Muscle layer of duodenum (tissue), 2 donors: ENCODE results near the gene KCTD2.

Source experiments
- H3K27ac ChIP-seq: one replicate; pipeline ENCODE4 v1.7.0; 2013; ENCODE audit warnings: mild to moderate bottlenecking, low read length
- H3K27me3 ChIP-seq: one replicate; pipeline ENCODE4 v1.7.0; 2013; ENCODE audit warnings: low read depth, mild to moderate bottlenecking, control low read depth, low read length
- H3K36me3 ChIP-seq, 2 donors: one replicate each; pipeline ENCODE4 v1.7.0; 2013; ENCODE audit warnings: low read length in 2 of 2, control low read depth in 1 of 2, mild to moderate bottlenecking in 1 of 2; ENCODE audit not compliant: insufficient read depth in 2 of 2, control insufficient read depth in 1 of 2
- H3K4me1 ChIP-seq, 2 donors: one replicate each; pipeline ENCODE4 v1.7.0; 2013; ENCODE audit warnings: low read length in 2 of 2, mild to moderate bottlenecking in 2 of 2, control low read depth in 1 of 2, moderate library complexity in 1 of 2; ENCODE audit not compliant: insufficient read depth in 2 of 2, control insufficient read depth in 1 of 2
- H3K4me3 ChIP-seq, 2 donors: one replicate each; pipeline ENCODE4 v1.7.0; 2013; ENCODE audit warnings: low read length in 2 of 2, low read depth in 1 of 2, mild to moderate bottlenecking in 1 of 2
- H3K9me3 ChIP-seq, 2 donors: one replicate each; pipeline ENCODE4 v1.7.0; 2013; ENCODE audit warnings: low read length in 2 of 2, control low read depth in 1 of 2, mild to moderate bottlenecking in 1 of 2; ENCODE audit not compliant: control insufficient read depth in 1 of 2
- donor health status: healthy.

Gene KCTD2

DNA sequence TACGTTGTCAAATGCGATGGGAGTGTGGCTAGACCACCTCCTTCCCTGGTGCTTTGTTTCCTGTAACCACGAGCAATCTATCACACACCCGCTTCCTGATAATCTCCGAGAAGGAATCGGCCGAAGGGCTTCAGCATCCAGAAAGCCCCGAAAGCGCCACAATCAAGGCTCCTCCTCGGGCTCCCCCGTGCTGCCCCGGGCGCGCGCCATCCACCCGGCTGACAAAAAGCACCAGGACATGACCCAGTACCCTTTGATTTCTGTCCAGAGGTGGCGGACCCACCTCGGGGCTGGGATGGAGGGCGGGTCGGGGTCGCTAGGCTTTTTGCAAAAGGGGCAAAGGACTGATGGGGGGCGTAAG, 62.0 kb downstream of the KCTD2 start:
- H3K4me1 ChIP-seq = peaks cover 0 to 23% of the 10 kb centered on the region in 2 donors
- no peaks in the 10 kb centered on the region for H3K27me3 ChIP-seq
- H3K27ac ChIP-seq = no peak overlapping the region
- peak overlapping the region; percentile 69 to 77 for H3K4me3 ChIP-seq
- H3K9me3 ChIP-seq = no peaks in the 10 kb centered on the region
- no peaks in the 10 kb centered on the region for H3K36me3 ChIP-seq

DNA sequence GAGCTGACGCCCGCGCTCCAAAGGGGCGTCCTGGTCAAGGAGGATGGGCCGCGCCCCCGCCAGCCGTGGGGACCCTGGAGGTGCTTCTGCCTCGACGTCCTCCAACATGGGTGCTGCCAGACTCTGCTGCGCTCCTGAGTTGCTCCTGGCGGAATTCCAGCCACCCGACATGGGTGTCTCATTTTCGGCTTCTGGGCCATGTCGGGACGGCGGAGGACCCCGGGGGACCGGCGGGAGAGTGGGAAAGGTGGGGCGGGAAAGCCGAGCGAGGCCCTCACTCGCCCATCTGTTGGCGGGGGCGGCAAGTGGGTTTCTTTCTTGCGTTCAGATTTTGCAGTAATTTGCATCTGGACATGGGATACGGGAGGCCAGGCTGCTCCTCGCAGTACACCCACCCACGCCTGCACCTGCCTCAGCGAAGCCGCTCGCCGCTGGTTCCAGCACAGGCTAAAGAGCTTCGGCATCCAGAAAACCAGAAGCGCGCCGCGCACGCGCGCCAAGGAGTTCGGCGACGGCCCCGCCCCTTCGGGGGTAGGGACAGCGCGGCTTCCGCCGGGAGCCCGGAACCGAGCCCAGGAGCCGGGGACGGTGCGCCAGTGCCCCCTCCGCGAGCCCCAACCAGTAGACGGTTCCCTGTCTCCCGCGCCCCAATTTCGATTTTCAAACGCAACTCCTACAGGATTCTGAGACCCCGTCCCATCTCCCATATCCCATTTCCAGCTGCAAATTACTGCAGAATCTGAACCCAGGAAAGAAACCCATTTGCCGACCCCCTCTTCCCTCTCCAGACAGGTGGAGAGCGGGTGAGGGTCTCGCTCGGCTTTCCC, 62.6 kb downstream of the KCTD2 start, which contains the start of gene ARMC7:
ARMC7 (plus strand) TSS at position 563 of the 827 bp plus-strand sequence. CDS start 320 bp downstream, outside the sequence.
- Histone ChIP-seq H3K36me3 (no peaks in the 10 kb centered on the region), H3K9me3 (no peaks in the 10 kb centered on the region), H3K27ac (no peak within 1 kb of the TSS), H3K4me1 (peaks cover 2 to 26% of the 10 kb centered on the region in 2 donors), H3K27me3 (no peaks in the 10 kb centered on the region), H3K4me3 (peak within 1 kb of the TSS; percentile 69 to 77)

DNA sequence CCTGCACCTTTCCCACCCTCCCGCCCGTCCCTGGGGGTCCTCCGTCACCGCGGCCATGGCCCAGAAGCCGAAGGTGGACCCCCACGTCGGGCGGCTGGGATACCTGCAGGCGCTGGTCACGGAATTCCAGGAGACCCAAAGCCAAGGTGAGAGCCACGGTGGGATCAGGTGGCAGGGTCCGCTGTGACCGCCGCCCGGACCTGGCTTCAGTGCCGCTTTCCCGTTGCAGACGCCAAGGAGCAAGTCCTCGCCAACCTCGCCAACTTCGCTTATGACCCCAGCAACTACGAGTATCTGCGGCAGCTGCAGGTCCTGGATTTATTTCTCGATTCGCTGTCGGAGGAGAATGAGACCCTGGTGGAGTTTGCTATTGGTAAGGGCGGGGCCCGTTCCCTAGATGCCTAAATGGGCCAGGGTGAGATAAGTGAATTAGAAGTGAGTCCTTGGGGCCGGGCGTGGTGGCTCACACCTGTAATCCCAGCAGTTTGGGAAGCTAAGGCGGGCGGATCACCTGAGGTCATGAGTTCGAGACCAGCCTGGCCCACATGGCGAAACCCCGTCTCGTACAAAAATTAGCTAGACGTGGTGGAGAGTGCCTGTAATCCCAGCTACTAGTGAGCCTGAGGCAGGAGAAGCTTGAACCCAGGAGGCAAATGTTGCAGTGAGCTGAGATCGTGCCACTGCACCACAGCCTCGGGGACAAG, 63.4 kb downstream of the KCTD2 start:
- peaks cover 6 to 33% of the 10 kb centered on the region in 2 donors for H3K4me1 ChIP-seq
- no peak overlapping the region for H3K27ac ChIP-seq
- H3K4me3 ChIP-seq = peak overlapping the region; percentile 69 to 77
- no peaks in the 10 kb centered on the region for H3K9me3 ChIP-seq
- H3K36me3 ChIP-seq = no peaks in the 10 kb centered on the region
- H3K27me3 ChIP-seq = no peaks in the 10 kb centered on the region

DNA sequence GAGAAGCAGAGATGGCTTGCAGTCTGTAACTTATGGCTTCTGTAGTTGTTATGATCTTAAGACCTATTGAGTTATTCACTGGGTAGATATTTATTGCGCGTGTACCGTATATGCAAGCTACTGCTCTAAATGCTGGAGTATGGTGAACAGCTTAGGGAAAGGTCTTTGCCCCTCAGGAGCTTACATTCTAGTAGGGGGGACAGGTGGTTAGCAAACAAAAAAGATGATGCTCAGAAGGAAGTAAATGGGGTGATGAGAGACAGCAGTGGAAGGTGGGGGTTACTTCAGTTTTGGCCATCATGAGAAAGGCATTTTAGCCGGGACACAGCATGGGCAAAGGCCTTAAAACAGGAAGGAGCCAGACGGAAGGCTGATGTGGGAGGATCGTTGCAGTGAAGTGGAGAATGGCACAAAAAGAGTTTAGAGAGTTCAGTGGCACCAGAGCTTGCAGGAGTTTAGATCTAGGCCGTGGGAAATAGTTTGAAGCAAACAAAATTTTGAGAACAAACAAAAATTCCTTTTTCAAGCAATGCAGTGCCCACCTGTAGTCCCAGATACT, 64.8 kb downstream of the KCTD2 start:
- H3K4me1 ChIP-seq = peaks cover 6 to 41% of the 10 kb centered on the region in 2 donors
- H3K36me3 ChIP-seq = no peaks in the 10 kb centered on the region
- H3K9me3 ChIP-seq = no peaks in the 10 kb centered on the region
- no peak overlapping the region for H3K4me3 ChIP-seq
- H3K27ac ChIP-seq = no peak overlapping the region
- no peaks in the 10 kb centered on the region for H3K27me3 ChIP-seq

DNA sequence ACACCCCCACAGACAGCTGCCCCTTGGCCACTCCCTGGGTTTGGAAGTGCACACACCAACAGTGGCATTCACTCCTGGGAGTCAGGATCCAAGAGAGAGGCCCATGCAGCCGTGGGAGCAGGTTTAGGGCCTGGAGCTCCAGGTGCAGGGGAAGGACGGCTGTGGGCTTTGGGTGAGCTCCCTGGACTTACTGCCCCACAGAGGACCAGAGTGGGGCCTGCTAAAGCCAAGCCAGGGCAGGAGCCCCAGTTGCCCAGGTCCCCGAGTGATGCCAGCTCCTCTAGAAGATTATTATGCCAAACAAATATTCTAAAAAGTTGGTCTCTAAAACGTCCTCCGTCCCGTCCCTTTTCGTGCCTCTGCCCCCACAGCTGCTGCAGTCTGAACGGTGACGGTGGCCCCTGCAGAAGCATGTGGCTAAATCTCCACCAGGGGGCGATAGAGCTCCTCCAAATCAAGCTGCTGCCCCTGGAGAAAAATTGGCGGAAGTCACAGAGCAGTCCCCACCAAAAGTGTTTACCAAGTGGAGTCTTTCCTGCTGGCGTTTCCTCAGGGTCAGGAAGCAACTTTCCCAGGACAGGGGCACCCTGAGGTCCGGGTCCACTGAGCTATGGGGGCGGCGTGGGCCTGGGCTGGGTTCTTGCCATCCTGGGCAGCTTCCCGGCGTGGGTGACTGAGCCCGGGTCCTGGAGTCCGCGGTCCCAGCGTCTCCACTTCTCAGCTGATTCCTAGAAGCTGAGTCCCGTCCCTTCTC, 67.0 kb downstream of the KCTD2 start:
- Histone ChIP-seq H3K27me3 (no peaks in the 10 kb centered on the region), H3K4me3 (peak overlapping the region; percentile 60 to 61), H3K4me1 (peaks cover 6 to 40% of the 10 kb centered on the region in 2 donors), H3K27ac (peak overlapping the region; percentile 81), H3K9me3 (no peaks in the 10 kb centered on the region), H3K36me3 (no peaks in the 10 kb centered on the region)

DNA sequence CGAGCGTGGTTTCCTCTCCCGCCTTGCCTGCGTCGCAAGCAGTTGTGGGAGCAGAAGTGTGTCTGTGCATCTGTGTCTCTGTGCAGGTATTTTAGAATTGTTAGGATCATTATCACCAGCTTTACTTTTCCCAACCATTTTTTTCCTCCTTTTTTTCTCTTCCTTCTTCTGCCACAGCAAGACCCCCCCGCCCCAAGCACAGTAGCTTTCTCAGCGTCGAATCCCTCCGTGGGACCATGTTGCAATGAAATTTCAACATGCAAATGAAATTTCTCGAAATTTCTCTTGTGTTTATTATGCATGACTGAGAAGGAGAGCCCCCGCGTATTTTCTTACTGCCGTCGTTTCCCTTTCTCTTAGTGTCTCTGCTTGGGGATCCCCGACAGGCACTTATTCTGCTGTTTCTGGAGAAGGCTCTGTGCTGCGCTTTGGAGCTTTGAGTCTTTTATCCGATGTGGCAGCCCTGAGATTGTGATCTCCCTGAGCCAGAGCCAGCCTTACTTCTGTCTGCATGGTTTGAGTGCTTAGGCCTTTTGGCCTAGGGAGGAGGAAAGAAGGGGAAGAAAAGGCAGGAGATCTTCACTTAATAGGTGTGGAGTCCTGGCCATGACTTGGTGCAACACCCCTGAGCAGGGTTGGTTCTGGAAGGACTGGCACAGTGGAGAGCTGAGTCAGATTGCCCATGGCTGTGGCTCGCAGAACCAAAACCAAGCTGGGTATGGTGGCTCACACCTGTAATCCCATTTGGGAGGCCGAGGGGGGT, 67.7 kb downstream of the KCTD2 start:
- H3K9me3 ChIP-seq = no peaks in the 10 kb centered on the region
- peak overlapping the region; percentile 81 for H3K27ac ChIP-seq
- H3K36me3 ChIP-seq = no peaks in the 10 kb centered on the region
- no peaks in the 10 kb centered on the region for H3K27me3 ChIP-seq
- H3K4me3 ChIP-seq = peak overlapping the region; percentile 60 to 61
- peaks cover 6 to 36% of the 10 kb centered on the region in 2 donors for H3K4me1 ChIP-seq
